HEK293T (cell line): Measurements from ENCODE around the gene SOBP.

Source experiments
- ELF4 ChIP-seq: fragments of 450-650 bp; IDR thresholded peaks from 2 replicates; pipeline ENCODE4 v1.6.1; 2017; ENCODE audit warnings: antibody characterized with exemption
- FOXM1 ChIP-seq: fragments of 450-650 bp; IDR thresholded peaks from 2 replicates; pipeline ENCODE4 v1.6.1; 2017; ENCODE audit warnings: mild to moderate bottlenecking, borderline replicate concordance
- LEF1 ChIP-seq: fragments of 450-650 bp; IDR thresholded peaks from 2 replicates; pipeline ENCODE4 v1.6.1; 2017; ENCODE audit warnings: mild to moderate bottlenecking, borderline replicate concordance
- NFRKB ChIP-seq: fragments of 450-650 bp; IDR thresholded peaks from 2 replicates; pipeline ENCODE4 v1.6.1; 2016; ENCODE audit warnings: mild to moderate bottlenecking, moderate library complexity
- SP1 ChIP-seq: fragments of 450-650 bp; IDR thresholded peaks from 2 replicates; pipeline ENCODE4 v1.6.1; 2017
- SUZ12 ChIP-seq: fragments of 450-650 bp; IDR thresholded peaks from 2 replicates; pipeline ENCODE4 v1.6.1; 2016; ENCODE audit warnings: mild to moderate bottlenecking
- TARDBP ChIP-seq: fragments of 450-650 bp; IDR thresholded peaks from 2 replicates; pipeline ENCODE4 v1.6.1; 2016

DNA sequence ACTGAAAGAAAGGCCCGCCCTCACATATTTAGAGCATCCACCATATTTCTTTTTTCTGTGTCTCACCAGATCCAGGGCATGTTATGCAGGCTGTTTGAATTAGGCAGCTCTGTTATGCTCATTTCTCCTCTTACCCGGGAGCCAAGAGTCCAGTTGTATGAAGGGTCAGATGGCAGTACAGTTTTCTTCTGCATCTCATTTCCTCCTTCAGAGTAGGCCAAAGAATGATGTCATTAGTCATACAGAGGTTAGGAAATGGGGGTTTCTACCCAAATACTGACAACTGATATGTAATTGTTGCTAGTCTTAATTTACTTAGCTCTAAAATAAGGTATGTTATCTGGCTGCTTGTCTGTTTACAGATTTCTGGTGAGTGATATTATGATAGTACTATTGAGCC is 130.8 kb downstream of the SOBP start:
- no peak for TF ChIP-seq ELF4
- no peak for TF ChIP-seq LEF1
- TF ChIP-seq NFRKB = no peak
- no peak for TF ChIP-seq SUZ12
- no peak for TF ChIP-seq TARDBP
- no peak for TF ChIP-seq SP1
- TF ChIP-seq FOXM1 = no peak
